DND-41 (cell line): ENCODE data around the gene NACC2.

Experiments
- ATAC-seq: fragments of 200-7000 bp; cut with Tn5 transposase; 3 replicates; pipeline ENCODE4 v1.9.1; 2021; ENCODE audit warnings: low read depth; ENCODE audit not compliant: insufficient read depth
- DNase-seq: peaks from one replicate; pipeline ENCODE4 v3.0.0-alpha.2; 2020
- H2AFZ ChIP-seq: 2 replicates; pipeline ENCODE4 v1.6.0; 2012; ENCODE audit warnings: low read depth, low read length
- H3K27ac ChIP-seq: 2 replicates; pipeline ENCODE4 v1.5.1; 2012; ENCODE audit warnings: low read length, inconsistent platforms
- H3K27me3 ChIP-seq: fragments of 200-600 bp; sonication (generic); 2 replicates; pipeline ENCODE4 v1.6.0; 2012; ENCODE audit warnings: low read length, mild to moderate bottlenecking, inconsistent platforms; ENCODE audit not compliant: insufficient read depth, poor library complexity
- H3K36me3 ChIP-seq: 2 replicates; pipeline ENCODE4 v1.5.1; 2012; ENCODE audit warnings: low read length, inconsistent platforms; ENCODE audit not compliant: insufficient read depth
- H3K4me1 ChIP-seq: 2 replicates; pipeline ENCODE4 v1.5.1; 2012; ENCODE audit warnings: mild to moderate bottlenecking, low read length; ENCODE audit not compliant: insufficient read depth
- H3K4me2 ChIP-seq: 2 replicates; pipeline ENCODE4 v1.6.0; 2012; ENCODE audit warnings: mild to moderate bottlenecking, moderate library complexity, low read length, inconsistent platforms; ENCODE audit not compliant: insufficient read depth
- H3K4me3 ChIP-seq, 2 experiments: fragments of 200-600 bp in 1 of 2; shearing (Covaris generic) in 1 of 2; 2 replicates each; pipeline ENCODE4 v1.5.1; 2012 to 2016; ENCODE audit warnings: inconsistent platforms in 2 of 2, low read length in 2 of 2, mild to moderate bottlenecking in 2 of 2, low read depth in 1 of 2, moderate library complexity in 1 of 2
- H3K79me2 ChIP-seq: 2 replicates; pipeline ENCODE4 v1.6.0; 2012; ENCODE audit warnings: low read length, inconsistent platforms; ENCODE audit not compliant: insufficient read depth
- H3K9ac ChIP-seq: 2 replicates; pipeline ENCODE4 v1.6.0; 2012; ENCODE audit warnings: low read depth, mild to moderate bottlenecking, inconsistent platforms, low read length, moderate library complexity
- H3K9me3 ChIP-seq: 2 replicates; pipeline ENCODE4 v1.5.1; 2012; ENCODE audit warnings: low read length, moderate library complexity, mild to moderate bottlenecking, inconsistent platforms; ENCODE audit not compliant: insufficient read depth, severe bottlenecking
- H4K20me1 ChIP-seq: 2 replicates; pipeline ENCODE4 v1.6.0; 2012; ENCODE audit warnings: low read length; ENCODE audit not compliant: insufficient read depth
- CTCF ChIP-seq: IDR thresholded peaks from 2 replicates; pipeline ENCODE4 v1.5.1; 2012; ENCODE audit warnings: borderline replicate concordance, low read length, moderate library complexity, mild to moderate bottlenecking; ENCODE audit not compliant: poor library complexity, severe bottlenecking; ENCODE audit errors: extremely low read depth
- EZH2 ChIP-seq: IDR thresholded peaks from 3 replicates; pipeline ENCODE4 v1.6.1; 2012; ENCODE audit warnings: borderline replicate concordance, low read depth, mild to moderate bottlenecking, moderate library complexity, low read length, inconsistent platforms; ENCODE audit not compliant: severe bottlenecking

NACC2 gene

GRCh38 chr9:135985889-135986288 is 109.2 kb downstream of the NACC2 start:
- no peaks in the 10 kb centered on the region for H3K9me3 ChIP-seq
- H3K79me2 ChIP-seq = no peaks in the 10 kb centered on the region
- H3K4me1 ChIP-seq = peaks cover 5% of the 10 kb centered on the region; the same call in 1 of the 2 replicates
- H3K4me3 ChIP-seq = no peak overlapping the region
- H3K27ac ChIP-seq = no peak overlapping the region
- no peak overlapping the region for H3K9ac ChIP-seq
- no peak for DNase-seq
- H4K20me1 ChIP-seq = 0 out of 2 replicates have a peak, but pooled peaks cover 2% of the 10 kb centered on the region
- no peak for TF ChIP-seq CTCF
- TF ChIP-seq EZH2 = no peak
- H3K36me3 ChIP-seq = no peaks in the 10 kb centered on the region
- H3K27me3 ChIP-seq = peaks cover 13% of the 10 kb centered on the region
- no peak overlapping the region for H3K4me2 ChIP-seq
- no peak for ATAC-seq
- no peak overlapping the region for H2AFZ ChIP-seq

GRCh38 chr9:135985459-135985774 is 109.7 kb downstream of the NACC2 start:
- DNase-seq (no peak), ATAC-seq (no peak)
- no peak overlapping the region for H3K9ac ChIP-seq
- H4K20me1 ChIP-seq = 0 out of 2 replicates have a peak, but pooled peaks cover 2% of the 10 kb centered on the region
- no peak overlapping the region for H3K27ac ChIP-seq
- peaks cover 4% of the 10 kb centered on the region; the same call in 1 of the 2 replicates for H3K4me1 ChIP-seq
- no peaks in the 10 kb centered on the region for H3K79me2 ChIP-seq
- H3K27me3 ChIP-seq = peaks cover 13% of the 10 kb centered on the region
- no peak overlapping the region for H3K4me2 ChIP-seq
- H3K4me3 ChIP-seq = no peak overlapping the region
- TF ChIP-seq CTCF (no peak), EZH2 (no peak)
- H3K36me3 ChIP-seq = no peaks in the 10 kb centered on the region
- H2AFZ ChIP-seq = no peak overlapping the region
- no peaks in the 10 kb centered on the region for H3K9me3 ChIP-seq

GRCh38 chr9:135984072-135984710 is 110.9 kb downstream of the NACC2 start:
- no peaks in the 10 kb centered on the region for H3K9me3 ChIP-seq
- no peak overlapping the region for H3K4me2 ChIP-seq
- no peak for DNase-seq
- no peaks in the 10 kb centered on the region for H3K36me3 ChIP-seq
- H3K9ac ChIP-seq = no peak overlapping the region
- ATAC-seq = no peak
- H3K4me1 ChIP-seq = no peaks in the 10 kb centered on the region
- TF ChIP-seq EZH2 (no peak), CTCF (no peak)
- H3K4me3 ChIP-seq = no peak overlapping the region
- peaks cover 8% of the 10 kb centered on the region for H3K27me3 ChIP-seq
- no peaks in the 10 kb centered on the region for H3K79me2 ChIP-seq
- no peak overlapping the region for H2AFZ ChIP-seq
- no peaks in the 10 kb centered on the region; the same call in 1 of the 2 replicates for H4K20me1 ChIP-seq
- no peak overlapping the region for H3K27ac ChIP-seq
